ENCODE results near the gene CCS. TPM values are rescaled to one million over a fixed set of nuclear protein-coding genes. Genes with fewer than 3 reads are reported as not detected.

Gene CCS
- total RNA-seq, 1 donor from 2014 or later = 31.1 TPM

- H3K36me3 Mint-ChIP-seq (ENCODE audit: low read depth) = no peaks in the 10 kb centered on the region
- H3K4me1 Mint-ChIP-seq (ENCODE audit: low read depth) = peaks cover 1% of the 10 kb centered on the region
- H3K4me3 Mint-ChIP-seq (ENCODE audit: low read depth) = no peak overlapping the region
These were observed 42.1 kb upstream of the CCS start for GRCh38 chr11:66550887-66551286.

GRCh38 chr11:66554602-66555001 lies 38.4 kb upstream of the CCS start:
- Mint-ChIP-seq H3K36me3 (ENCODE audit: low read depth) (no peaks in the 10 kb centered on the region), H3K27me3 (ENCODE audit: low read depth) (peaks cover 11% of the 10 kb centered on the region)
- intact Hi-C loops (cut with micrococcal nuclease) = no loop called here

More at GRCh38 chr11:66550887-66551286, 42.1 kb upstream of the CCS start:
- Mint-ChIP-seq H3K27me3 (ENCODE audit: low read depth) (peaks cover 15% of the 10 kb centered on the region), H3K9me3 (no peaks in the 10 kb centered on the region), H3K27ac (no peak overlapping the region)
- DNase-seq (ENCODE audit: low spot score) = no peak
- intact Hi-C loops (cut with micrococcal nuclease) = no loop called here

DNA sequence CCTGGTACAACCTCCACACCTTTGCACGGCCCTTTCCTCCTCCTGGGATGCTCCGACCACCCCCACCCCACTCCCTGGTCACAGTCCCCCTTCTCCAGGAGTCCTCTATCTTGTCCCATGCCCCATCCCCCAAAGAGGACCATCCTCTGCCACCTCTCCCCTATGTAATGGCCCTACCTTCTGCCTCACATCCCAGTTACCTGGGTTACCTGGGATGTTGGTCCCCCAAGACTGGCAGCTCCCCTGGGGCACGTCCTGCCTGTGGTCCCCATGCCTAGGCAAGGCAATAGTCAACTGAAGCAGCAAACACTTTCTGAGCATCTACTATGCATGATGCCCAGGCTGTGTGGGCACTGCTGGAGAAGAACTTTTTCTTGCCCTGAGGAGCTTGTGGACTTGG lies 37.6 kb upstream of the CCS start:
- no peak overlapping the region for H3K27ac Mint-ChIP-seq
- intact Hi-C loops (cut with micrococcal nuclease) = no loop called here
- H3K4me3 Mint-ChIP-seq (ENCODE audit: low read depth) = no peak overlapping the region
- no peaks in the 10 kb centered on the region for H3K4me1 Mint-ChIP-seq (ENCODE audit: low read depth)
- no peaks in the 10 kb centered on the region for H3K9me3 Mint-ChIP-seq
- no peaks in the 10 kb centered on the region for H3K36me3 Mint-ChIP-seq (ENCODE audit: low read depth)
- peaks cover 6% of the 10 kb centered on the region for H3K27me3 Mint-ChIP-seq (ENCODE audit: low read depth)
- DNase-seq (ENCODE audit: low spot score) = no peak

More at GRCh38 chr11:66554602-66555001, 38.4 kb upstream of the CCS start:
- Mint-ChIP-seq H3K27ac (no peak overlapping the region), H3K4me1 (ENCODE audit: low read depth) (no peaks in the 10 kb centered on the region), H3K4me3 (ENCODE audit: low read depth) (no peak overlapping the region), H3K9me3 (no peaks in the 10 kb centered on the region)
- DNase-seq (ENCODE audit: low spot score) = no peak

GRCh38 chr11:66556086-66556485 lies 36.9 kb upstream of the CCS start:
- Mint-ChIP-seq H3K4me3 (ENCODE audit: low read depth) (no peak overlapping the region), H3K36me3 (ENCODE audit: low read depth) (no peaks in the 10 kb centered on the region), H3K27ac (no peak overlapping the region), H3K4me1 (ENCODE audit: low read depth) (no peaks in the 10 kb centered on the region), H3K27me3 (ENCODE audit: low read depth) (peaks cover 6% of the 10 kb centered on the region), H3K9me3 (no peaks in the 10 kb centered on the region)
- intact Hi-C loops (cut with micrococcal nuclease) = no loop called here
- no peak for DNase-seq (ENCODE audit: low spot score)

DNA sequence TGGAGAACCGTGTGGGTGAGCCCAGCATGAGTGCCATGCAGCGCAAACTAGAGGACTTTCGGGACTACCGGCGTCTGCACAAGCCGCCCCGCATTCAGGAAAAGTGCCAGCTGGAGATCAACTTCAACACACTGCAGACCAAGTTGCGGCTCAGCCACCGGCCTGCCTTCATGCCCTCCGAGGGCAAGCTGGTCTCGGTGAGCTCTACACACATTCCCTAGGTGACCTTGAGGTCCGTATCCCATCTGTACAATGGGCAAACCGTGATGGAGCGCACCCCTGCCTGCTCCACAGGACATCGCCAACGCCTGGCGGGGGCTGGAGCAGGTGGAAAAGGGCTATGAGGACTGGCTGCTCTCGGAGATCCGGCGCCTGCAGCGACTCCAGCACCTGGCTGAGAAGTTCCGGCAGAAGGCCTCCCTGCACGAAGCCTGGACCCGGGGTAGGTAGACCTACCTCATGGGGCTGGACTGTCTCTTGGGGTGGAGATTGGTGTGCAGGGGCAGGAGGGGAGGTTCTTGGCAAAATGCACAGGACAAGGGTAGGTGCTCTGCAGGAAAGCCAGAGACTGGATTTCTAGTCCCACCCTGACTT lies 35.2 kb upstream of the CCS start:
- no peaks in the 10 kb centered on the region for H3K9me3 Mint-ChIP-seq
- H3K4me3 Mint-ChIP-seq (ENCODE audit: low read depth) = no peak overlapping the region
- H3K4me1 Mint-ChIP-seq (ENCODE audit: low read depth) = no peaks in the 10 kb centered on the region
- H3K36me3 Mint-ChIP-seq (ENCODE audit: low read depth) = no peaks in the 10 kb centered on the region
- no peak overlapping the region for H3K27ac Mint-ChIP-seq
- no peak for DNase-seq (ENCODE audit: low spot score)
- intact Hi-C loops (cut with micrococcal nuclease) = no loop called here
- H3K27me3 Mint-ChIP-seq (ENCODE audit: low read depth) = peaks cover 6% of the 10 kb centered on the region

DNA sequence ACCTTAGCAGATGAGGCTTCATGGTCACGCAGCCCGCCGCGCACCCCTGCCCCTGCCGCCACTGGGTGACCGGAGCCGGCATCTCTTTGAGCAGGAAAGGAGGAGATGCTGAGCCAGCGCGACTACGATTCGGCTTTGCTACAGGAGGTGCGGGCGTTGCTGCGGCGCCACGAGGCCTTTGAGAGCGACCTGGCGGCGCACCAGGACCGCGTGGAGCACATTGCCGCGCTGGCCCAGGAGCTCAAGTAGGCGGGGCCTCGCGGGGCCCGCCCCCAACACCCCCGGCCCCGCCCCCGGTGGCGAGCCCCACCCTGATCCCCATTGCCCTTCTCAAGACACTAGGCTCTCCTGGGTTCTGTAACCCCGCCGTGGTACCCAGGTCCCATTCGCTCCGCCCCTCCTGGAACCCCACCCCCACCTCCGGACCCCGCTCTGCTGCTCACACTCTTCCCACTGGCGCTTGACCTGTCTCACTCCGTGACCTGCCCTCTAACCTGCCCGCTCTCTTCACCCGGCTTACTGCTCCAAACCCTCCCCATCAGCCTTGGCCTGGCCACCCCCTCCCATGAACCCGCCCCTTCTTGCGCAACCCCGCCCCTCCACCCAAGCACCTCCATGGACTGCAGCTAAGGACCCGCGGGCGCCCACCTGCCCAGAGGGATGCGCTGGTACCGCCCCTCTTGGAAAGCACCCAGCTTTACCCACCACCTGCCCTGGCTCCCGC lies 33.7 kb upstream of the CCS start:
- intact Hi-C loops (cut with micrococcal nuclease) = no loop called here
- H3K4me3 Mint-ChIP-seq (ENCODE audit: low read depth) = no peak overlapping the region

GRCh38 chr11:66559866-66560676 lies 32.9 kb upstream of the CCS start:
- Mint-ChIP-seq H3K4me1 (ENCODE audit: low read depth) (no peaks in the 10 kb centered on the region), H3K9me3 (no peaks in the 10 kb centered on the region), H3K27me3 (ENCODE audit: low read depth) (peaks cover 6% of the 10 kb centered on the region), H3K27ac (no peak overlapping the region), H3K36me3 (ENCODE audit: low read depth) (no peaks in the 10 kb centered on the region), H3K4me3 (ENCODE audit: low read depth) (no peak overlapping the region)
- DNase-seq (ENCODE audit: low spot score) = no peak
- intact Hi-C loops (cut with micrococcal nuclease) = loop anchor here (10.0 kb wide), 1 partner anchor 275 kb away; no protein-coding TSS in a partner anchor

More for the DNA sequence above, 33.7 kb upstream of the CCS start:
- Mint-ChIP-seq H3K27me3 (ENCODE audit: low read depth) (peaks cover 6% of the 10 kb centered on the region), H3K36me3 (ENCODE audit: low read depth) (no peaks in the 10 kb centered on the region), H3K27ac (no peak overlapping the region), H3K9me3 (no peaks in the 10 kb centered on the region), H3K4me1 (ENCODE audit: low read depth) (no peaks in the 10 kb centered on the region)
- no peak for DNase-seq (ENCODE audit: low spot score)

GRCh38 chr11:66561178-66561974 lies 31.6 kb upstream of the CCS start:
- Mint-ChIP-seq H3K4me1 (ENCODE audit: low read depth) (no peaks in the 10 kb centered on the region), H3K9me3 (no peaks in the 10 kb centered on the region), H3K4me3 (ENCODE audit: low read depth) (no peak overlapping the region), H3K27ac (no peak overlapping the region), H3K27me3 (ENCODE audit: low read depth) (peaks cover 10% of the 10 kb centered on the region), H3K36me3 (ENCODE audit: low read depth) (no peaks in the 10 kb centered on the region)
- DNase-seq (ENCODE audit: low spot score) = no peak
- intact Hi-C loops (cut with micrococcal nuclease) = loop anchor here (10.0 kb wide), 1 partner anchor 273 kb away; no protein-coding TSS in a partner anchor

DNA sequence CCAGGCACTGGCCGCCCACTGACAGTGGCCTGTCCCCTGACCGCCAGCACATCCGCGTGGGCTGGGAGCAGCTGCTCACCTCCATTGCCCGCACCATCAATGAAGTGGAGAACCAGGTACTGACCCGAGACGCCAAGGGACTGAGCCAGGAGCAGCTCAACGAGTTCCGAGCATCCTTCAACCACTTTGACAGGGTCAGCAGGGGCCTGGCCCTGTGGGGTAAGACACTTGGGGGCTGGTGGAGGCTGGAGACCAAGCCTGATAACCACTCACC lies 31.1 kb upstream of the CCS start:
- Mint-ChIP-seq H3K27me3 (ENCODE audit: low read depth) (peaks cover 12% of the 10 kb centered on the region), H3K36me3 (ENCODE audit: low read depth) (no peaks in the 10 kb centered on the region), H3K9me3 (no peaks in the 10 kb centered on the region), H3K4me3 (ENCODE audit: low read depth) (no peak overlapping the region), H3K4me1 (ENCODE audit: low read depth) (no peaks in the 10 kb centered on the region), H3K27ac (no peak overlapping the region)
- intact Hi-C loops (cut with micrococcal nuclease) = loop anchor here (10.0 kb wide), 1 partner anchor 273 kb away; no protein-coding TSS in a partner anchor
- no peak for DNase-seq (ENCODE audit: low spot score)

DNA sequence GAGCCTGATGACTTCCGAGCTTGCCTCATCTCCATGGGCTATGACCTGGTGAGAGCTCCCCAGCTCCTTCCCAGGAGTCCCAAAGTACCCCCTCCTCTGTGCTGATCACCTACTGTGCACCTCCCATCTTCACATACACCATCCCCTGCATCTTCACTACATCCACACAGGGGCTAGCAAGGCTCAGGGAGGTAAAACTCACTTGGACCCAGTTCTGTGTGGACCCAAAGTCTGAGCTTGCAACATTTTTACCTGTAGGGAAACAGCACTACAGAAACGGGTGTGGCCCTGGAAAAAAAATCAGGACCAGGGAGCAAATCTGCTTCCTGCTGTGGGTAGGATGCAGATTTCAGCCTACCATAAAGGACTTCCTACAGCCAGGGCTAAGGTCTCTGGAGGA lies 30.7 kb upstream of the CCS start:
- Mint-ChIP-seq H3K9me3 (no peaks in the 10 kb centered on the region), H3K4me3 (ENCODE audit: low read depth) (no peak overlapping the region), H3K4me1 (ENCODE audit: low read depth) (no peaks in the 10 kb centered on the region), H3K36me3 (ENCODE audit: low read depth) (no peaks in the 10 kb centered on the region), H3K27me3 (ENCODE audit: low read depth) (peaks cover 13% of the 10 kb centered on the region), H3K27ac (no peak overlapping the region)
- no peak for DNase-seq (ENCODE audit: low spot score)
- intact Hi-C loops (cut with micrococcal nuclease) = loop anchor here (10.0 kb wide), 1 partner anchor 273 kb away; no protein-coding TSS in a partner anchor

GRCh38 chr11:66562907-66563583 lies 29.9 kb upstream of the CCS start:
- Mint-ChIP-seq H3K27me3 (ENCODE audit: low read depth) (peaks cover 15% of the 10 kb centered on the region), H3K27ac (no peak overlapping the region), H3K4me1 (ENCODE audit: low read depth) (no peaks in the 10 kb centered on the region), H3K4me3 (ENCODE audit: low read depth) (no peak overlapping the region), H3K36me3 (ENCODE audit: low read depth) (no peaks in the 10 kb centered on the region), H3K9me3 (no peaks in the 10 kb centered on the region)
- DNase-seq (ENCODE audit: low spot score) = no peak
- intact Hi-C loops (cut with micrococcal nuclease) = loop anchor here (10.0 kb wide), 1 partner anchor 272 kb away; no protein-coding TSS in a partner anchor

DNA sequence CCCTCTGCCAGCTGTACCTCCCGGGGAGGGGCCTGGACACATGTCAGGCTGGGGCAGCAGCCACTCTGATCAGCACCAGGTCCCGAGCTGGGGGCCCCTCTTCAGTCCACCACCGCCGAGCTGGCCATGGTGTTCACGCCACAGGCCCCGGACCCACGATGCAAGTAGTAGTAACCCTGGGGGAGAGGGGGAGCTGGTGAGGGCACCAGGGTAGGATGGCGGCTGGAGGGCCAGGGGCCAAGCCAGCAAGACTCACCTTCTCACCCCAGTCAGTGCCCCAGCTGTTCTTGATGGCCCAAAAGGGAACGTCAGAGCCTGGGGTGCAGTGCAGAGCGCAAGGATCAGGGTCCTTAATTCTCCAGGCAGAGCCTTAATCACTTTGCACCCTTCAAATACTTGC lies 29.2 kb upstream of the CCS start:
- H3K27me3 Mint-ChIP-seq (ENCODE audit: low read depth) = peaks cover 16% of the 10 kb centered on the region
- H3K27ac Mint-ChIP-seq = no peak overlapping the region
- H3K4me1 Mint-ChIP-seq (ENCODE audit: low read depth) = peaks cover 2% of the 10 kb centered on the region
- intact Hi-C loops (cut with micrococcal nuclease) = loop anchor here (10.0 kb wide), 1 partner anchor 271 kb away; no protein-coding TSS in a partner anchor
- H3K36me3 Mint-ChIP-seq (ENCODE audit: low read depth) = no peaks in the 10 kb centered on the region
- no peaks in the 10 kb centered on the region for H3K9me3 Mint-ChIP-seq
- DNase-seq (ENCODE audit: low spot score) = no peak
- H3K4me3 Mint-ChIP-seq (ENCODE audit: low read depth) = no peak overlapping the region

Data from activated T-helper 2 cell treated with anti-CD3 and anti-CD28 coated beads, Interferon-gamma antibody, Interleukin-2, Interleukin-4, amounts not matched to agents 10 μg/mL and 5 μg/mL and 100 μg/mL, durations not matched to agents 14 hours and 24 hours and 36 hours (primary cell).